Hepatocyte (in vitro differentiated cells): ENCODE measurements around the gene PAF1.

Experiments used
- CTCF ChIP-seq: fragments of 200-600 bp; sonication (generic); IDR thresholded peaks from 2 replicates; pipeline ENCODE4 v1.5.1; 2016; ENCODE audit warnings: antibody characterized with exemption, mild to moderate bottlenecking; ENCODE audit not compliant: poor library complexity
- EZH2 ChIP-seq: fragments of 200-600 bp; sonication (generic); IDR thresholded peaks from 2 replicates; pipeline ENCODE4 v1.6.1; 2016; ENCODE audit warnings: antibody characterized with exemption, mild to moderate bottlenecking, borderline replicate concordance

- TF ChIP-seq CTCF (no peak), EZH2 (no peak)
These were observed 2.2 kb downstream of the PAF1 start for GRCh38 chr19:39388657-39389056.
